HepG2 (cell line): ENCODE data around the gene RFFL. TPM values are rescaled to one million over a fixed set of nuclear protein-coding genes. Genes with fewer than 3 reads are reported as not detected.

Experiments used
- ARID3A ChIP-seq: IDR thresholded peaks from 2 replicates; pipeline ENCODE4 v1.6.1; 2012; ENCODE audit warnings: low read depth, low read length, improper control_type of control experiment
- ARID4A ChIP-seq: sonication (generic); formaldehyde crosslinking; IDR thresholded peaks from 2 replicates; pipeline ENCODE4 v1.5.0; 2020; ENCODE audit warnings: mild to moderate bottlenecking, missing genetic modification reagents, borderline replicate concordance
- BATF2 ChIP-seq: sonication (generic); formaldehyde crosslinking; IDR thresholded peaks from 2 replicates; pipeline ENCODE4 v1.8.0; 2022; ENCODE audit warnings: mild to moderate bottlenecking, missing genetic modification reagents, moderate library complexity
- HDAC2 ChIP-seq: sonication (generic); formaldehyde crosslinking; IDR thresholded peaks from 2 replicates; pipeline ENCODE4 v1.4.0; 2020; ENCODE audit warnings: missing genetic modification reagents
- PHF21A ChIP-seq: sonication (generic); formaldehyde crosslinking; IDR thresholded peaks from 2 replicates; pipeline ENCODE4 v1.5.0; 2020; ENCODE audit warnings: mild to moderate bottlenecking, missing genetic modification reagents
- XBP1 ChIP-seq: sonication (generic); formaldehyde crosslinking; IDR thresholded peaks from 2 replicates; pipeline ENCODE4 v1.5.0; 2020; ENCODE audit warnings: missing genetic modification reagents
- ZNF280D ChIP-seq: sonication (generic); formaldehyde crosslinking; IDR thresholded peaks from 2 replicates; pipeline ENCODE4 v1.5.1; 2020; ENCODE audit warnings: mild to moderate bottlenecking, missing genetic modification reagents
- ZNF609 ChIP-seq: sonication (generic); formaldehyde crosslinking; IDR thresholded peaks from 2 replicates; pipeline ENCODE4 v1.4.0; 2020; ENCODE audit warnings: mild to moderate bottlenecking, missing genetic modification reagents, borderline replicate concordance
- ZNF770 ChIP-seq: sonication (generic); formaldehyde crosslinking; IDR thresholded peaks from 2 replicates; pipeline ENCODE4 v1.5.0; 2020; ENCODE audit warnings: mild to moderate bottlenecking, missing genetic modification reagents
- polyA plus RNA-seq, 8 experiments: library from polyadenylated mRNA; depleted of rRNA in 3 of 8; stranded (reverse) in 7 of 8; unstranded in 1 of 8; fragments of >200 nt; fragmentation: Illumina TruSeq in 4 of 8; extraction: Trizol in 4 of 8; gene quantifications; 2 replicates each; pipeline versions ENCODE4 v1.2.1 to v1.2.3, GENCODE V29; 2011 to 2016; ENCODE audit warnings: low read depth in 4 of 8, missing spikeins in 1 of 8, mixed read lengths in 1 of 8; ENCODE audit not compliant: insufficient read depth in 1 of 8
- total RNA-seq, 5 experiments: library from RNA; depleted of rRNA; stranded (reverse); fragments of >200 nt; fragmentation: Illumina TruSeq; extraction: Trizol; gene quantifications; 2 replicates each; pipeline ENCODE4 v1.2.3, GENCODE V29; 2016; ENCODE audit warnings: low read depth in 1 of 5

RFFL gene
- total and polyA plus RNA-seq, 2 of the 13 experiments (the other 11 are each of a cell fraction or from before 2014, with no cell fraction given) = 24.3 to 48.6 TPM

GRCh38 chr17:35079547-35080423, 16.3 kb upstream of the RFFL start (continued):
- TF ChIP-seq ARID3A (peak; percentile 87), XBP1 (CRISPR knock-in tag) (no peak), PHF21A (CRISPR knock-in tag) (no peak), BATF2 (CRISPR knock-in tag) (no peak), HDAC2 (CRISPR knock-in tag) (peak; percentile 74), ZNF770 (no peak), ZNF280D (CRISPR knock-in tag) (no peak), ARID4A (CRISPR knock-in tag) (peak; percentile 32; the same call in 1 of the 2 replicates), ZNF609 (CRISPR knock-in tag) (peak; percentile 53; the same call in 1 of the 2 replicates)
